ENCODE results near the gene RPGR.

RPGR gene

GRCh38 chrX:38285649-38286048, 41.7 kb downstream of the RPGR start:
- H3K27ac ChIP-seq = no peak overlapping the region
- H3K4me1 ChIP-seq (ENCODE audit: control insufficient read depth in 1 of 2, insufficient read depth in 1 of 2, low read depth in 1 of 2, low read length in 1 of 2) = no peaks in the 10 kb centered on the region
- H3K27me3 ChIP-seq = no peaks in the 10 kb centered on the region
- H3K9me3 ChIP-seq = no peaks in the 10 kb centered on the region
- no peak overlapping the region for H3K4me3 ChIP-seq (ENCODE audit: low read depth in 1 of 2, low read length in 1 of 2)
- TF ChIP-seq CTCF (IDR thresholded peaks at IDR 0.05) = no peak
- H3K36me3 ChIP-seq = peaks cover 4% of the 10 kb centered on the region

- Histone ChIP-seq H3K4me3 (ENCODE audit: low read depth in 1 of 2, low read length in 1 of 2) (no peak overlapping the region), H3K36me3 (peaks cover 4% of the 10 kb centered on the region), H3K27me3 (no peaks in the 10 kb centered on the region), H3K9me3 (no peaks in the 10 kb centered on the region), H3K4me1 (ENCODE audit: control insufficient read depth in 1 of 2, insufficient read depth in 1 of 2, low read depth in 1 of 2, low read length in 1 of 2) (no peaks in the 10 kb centered on the region), H3K27ac (no peak overlapping the region)
- no peak for TF ChIP-seq CTCF (IDR thresholded peaks at IDR 0.05)
Observed at GRCh38 chrX:38282049-38282448, 45.3 kb downstream of the RPGR start.

- no peaks in the 10 kb centered on the region for H3K4me1 ChIP-seq (ENCODE audit: control insufficient read depth in 1 of 2, insufficient read depth in 1 of 2, low read depth in 1 of 2, low read length in 1 of 2)
- peaks cover 8% of the 10 kb centered on the region for H3K36me3 ChIP-seq
- H3K4me3 ChIP-seq (ENCODE audit: low read depth in 1 of 2, low read length in 1 of 2) = no peak overlapping the region
- no peaks in the 10 kb centered on the region for H3K27me3 ChIP-seq
- no peaks in the 10 kb centered on the region for H3K9me3 ChIP-seq
- no peak overlapping the region for H3K27ac ChIP-seq
- no peak for TF ChIP-seq CTCF (IDR thresholded peaks at IDR 0.05)
Observed at GRCh38 chrX:38279188-38279587, 48.1 kb downstream of the RPGR start.

- no peak overlapping the region for H3K4me3 ChIP-seq (ENCODE audit: low read depth in 1 of 2, low read length in 1 of 2)
- H3K27ac ChIP-seq = no peak overlapping the region
- no peak for TF ChIP-seq CTCF (IDR thresholded peaks at IDR 0.05)
- H3K27me3 ChIP-seq = no peaks in the 10 kb centered on the region
- H3K4me1 ChIP-seq (ENCODE audit: control insufficient read depth in 1 of 2, insufficient read depth in 1 of 2, low read depth in 1 of 2, low read length in 1 of 2) = no peaks in the 10 kb centered on the region
- no peaks in the 10 kb centered on the region for H3K9me3 ChIP-seq
- peaks cover 11% of the 10 kb centered on the region for H3K36me3 ChIP-seq
Observed at GRCh38 chrX:38278682-38279081, 48.6 kb downstream of the RPGR start.

- Histone ChIP-seq H3K27me3 (no peaks in the 10 kb centered on the region), H3K9me3 (no peaks in the 10 kb centered on the region), H3K4me1 (ENCODE audit: control insufficient read depth in 1 of 2, insufficient read depth in 1 of 2, low read depth in 1 of 2, low read length in 1 of 2) (no peaks in the 10 kb centered on the region), H3K36me3 (peaks cover 11% of the 10 kb centered on the region), H3K27ac (no peak overlapping the region), H3K4me3 (ENCODE audit: low read depth in 1 of 2, low read length in 1 of 2) (no peak overlapping the region)
- no peak for TF ChIP-seq CTCF (IDR thresholded peaks at IDR 0.05)
Observed at GRCh38 chrX:38277802-38278201, 49.5 kb downstream of the RPGR start.

GRCh38 chrX:38277136-38277535, 50.2 kb downstream of the RPGR start:
- Histone ChIP-seq H3K4me3 (ENCODE audit: low read depth in 1 of 2, low read length in 1 of 2) (no peak overlapping the region), H3K27ac (no peak overlapping the region), H3K36me3 (peaks cover 11% of the 10 kb centered on the region), H3K27me3 (no peaks in the 10 kb centered on the region), H3K4me1 (ENCODE audit: control insufficient read depth in 1 of 2, insufficient read depth in 1 of 2, low read depth in 1 of 2, low read length in 1 of 2) (no peaks in the 10 kb centered on the region), H3K9me3 (no peaks in the 10 kb centered on the region)
- TF ChIP-seq CTCF (IDR thresholded peaks at IDR 0.05) = no peak

All from neutrophil (primary cell).